DMS153 treated with DMSO at 0.1 percent for 48 hours (cell line): Measurements from ENCODE around the gene NXN.
"Not testable (repeated sequence)": the region's sequence is repeated elsewhere in the genome, so short reads cannot be mapped to it uniquely, and the experiment has no call there.

Experiments
- DNase-seq: peaks from one replicate; lab custom pipeline; 2025; ENCODE audit not compliant: unreplicated experiment; lab: John Stamatoyannopoulos, UW

Gene NXN

DNA sequence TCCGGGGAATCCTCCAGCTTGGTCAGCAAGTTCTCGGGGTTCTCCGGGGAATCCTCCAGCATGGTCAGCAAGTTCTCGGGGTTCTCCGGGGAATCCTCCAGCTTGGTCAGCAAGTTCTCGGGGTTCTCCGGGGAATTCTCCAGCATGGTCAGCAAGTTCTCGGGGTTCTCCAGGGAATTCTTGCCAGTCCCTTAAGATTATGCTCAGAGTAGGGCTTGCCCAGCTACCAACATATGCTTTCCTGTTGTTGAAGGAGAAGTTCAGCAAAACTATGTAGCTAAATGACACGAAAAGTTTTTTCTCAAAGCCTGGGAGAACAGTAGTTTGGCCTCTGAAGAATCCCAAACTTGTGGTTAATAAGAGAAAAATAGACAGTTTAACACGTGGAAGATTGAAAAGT lies 112.3 kb downstream of the NXN start:
- not testable (repeated sequence) for DNase-seq

DNA sequence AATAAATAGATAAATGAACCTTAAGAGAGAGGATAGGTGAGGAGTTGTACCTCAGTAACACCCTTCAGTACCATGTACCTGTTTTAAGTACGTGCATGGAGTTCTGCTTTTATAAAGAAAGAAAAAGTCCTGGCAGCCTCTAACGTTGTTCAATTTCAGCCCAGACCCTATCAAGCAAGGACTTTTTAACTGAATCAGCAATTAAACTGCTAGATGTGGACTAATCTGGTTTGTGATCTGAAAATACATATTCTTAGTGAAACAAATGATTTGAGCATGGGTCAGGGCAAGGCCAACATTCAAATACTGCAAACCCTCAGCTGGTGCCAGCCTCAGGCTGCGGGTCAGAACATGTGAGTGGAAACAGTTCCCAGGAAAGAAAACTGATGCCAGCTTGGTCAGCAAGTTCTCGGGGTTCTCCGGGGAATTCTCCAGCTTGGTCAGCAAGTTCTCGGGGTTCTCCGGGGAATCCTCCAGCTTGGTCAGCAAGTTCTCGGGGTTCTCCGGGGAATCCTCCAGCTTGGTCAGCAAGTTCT lies 112.9 kb downstream of the NXN start:
- no peak for DNase-seq

DNA sequence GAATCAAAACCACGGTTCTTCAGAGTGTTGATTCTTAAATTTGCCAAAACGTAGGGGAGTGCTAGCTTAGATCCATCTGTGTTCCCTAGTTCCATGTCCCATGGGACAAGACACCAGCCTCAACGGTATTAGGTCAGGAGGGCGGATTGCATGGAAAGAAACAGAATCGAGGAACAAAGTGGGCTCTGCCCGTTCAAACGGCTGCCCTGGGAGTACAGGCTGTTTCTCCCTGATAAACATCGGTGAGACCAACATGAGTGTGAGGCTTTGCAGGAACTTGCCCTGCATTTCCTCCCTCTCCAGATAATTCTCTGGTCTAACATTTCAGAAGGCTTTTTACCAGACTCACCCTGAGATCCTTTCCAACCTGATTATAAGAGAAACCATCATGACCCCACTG lies 115.3 kb downstream of the NXN start:
- no peak for DNase-seq

GRCh38 chr17:863880-864279 lies 115.7 kb downstream of the NXN start:
- no peak for DNase-seq

GRCh38 chr17:862582-862981 lies 117.0 kb downstream of the NXN start:
- no peak for DNase-seq

GRCh38 chr17:861364-861763 lies 118.2 kb downstream of the NXN start:
- DNase-seq, result no peak

DNA sequence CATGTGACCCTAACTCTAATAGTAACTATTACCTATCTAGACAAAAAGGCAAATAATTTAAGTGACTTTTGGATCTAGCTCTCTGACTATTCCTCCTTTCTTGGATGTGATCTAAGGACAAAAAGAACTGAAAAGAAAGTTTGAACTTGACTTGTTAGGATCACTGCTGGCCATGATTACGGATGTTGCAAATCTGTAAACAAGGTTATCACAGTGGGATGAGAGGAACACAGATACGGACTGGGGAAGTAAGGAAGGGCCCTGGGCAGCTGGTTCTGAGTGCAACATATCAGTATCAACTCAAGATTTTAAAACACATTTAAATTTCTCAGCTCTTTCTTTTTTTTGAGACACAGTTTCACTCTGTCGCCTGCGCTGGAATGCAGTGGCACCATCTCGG lies 118.8 kb downstream of the NXN start:
- DNase-seq, result no peak

DNA sequence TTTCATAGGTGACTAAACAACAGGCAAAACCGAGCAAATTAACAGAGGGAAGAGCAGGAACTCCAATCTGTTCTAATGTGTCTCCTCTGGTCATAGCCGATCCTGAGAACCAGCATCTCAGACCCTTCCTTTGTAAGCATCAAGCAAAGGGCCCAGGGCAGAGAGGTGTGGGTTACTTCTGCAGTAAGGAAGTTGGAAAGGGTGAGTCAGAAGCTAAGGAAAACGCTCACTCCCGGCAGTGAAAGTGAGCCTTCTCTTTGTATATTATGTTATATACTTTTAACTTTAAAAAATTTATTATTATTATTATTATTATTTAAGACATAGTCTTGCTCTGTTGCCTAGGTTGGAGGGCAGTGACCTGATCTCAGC lies 119.8 kb downstream of the NXN start:
- DNase-seq, result no peak

- DNase-seq, result no peak
These were observed 120.3 kb downstream of the NXN start for GRCh38 chr17:859061-859823.

GRCh38 chr17:856149-856548 lies 123.4 kb downstream of the NXN start:
- no peak for DNase-seq

DNA sequence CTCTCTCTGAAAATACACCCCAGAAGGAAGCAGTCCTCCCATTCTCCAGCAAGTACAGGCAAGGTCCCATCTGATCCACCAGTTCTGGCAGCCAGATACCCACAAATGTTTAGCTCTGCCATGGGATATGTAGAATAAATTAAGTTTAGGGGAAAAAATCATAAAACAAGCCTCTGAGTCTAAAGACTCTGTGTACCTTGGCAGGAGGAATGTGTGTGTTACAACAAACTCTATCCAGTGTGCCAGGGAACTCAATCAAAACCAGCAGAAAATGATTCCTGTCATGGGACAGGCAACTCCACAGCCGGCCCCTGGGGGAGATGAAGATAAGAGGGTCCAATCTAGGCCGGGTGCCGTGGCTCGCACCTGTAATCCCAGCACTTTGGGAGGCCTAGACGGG lies 124.0 kb downstream of the NXN start:
- DNase-seq, result no peak

DNA sequence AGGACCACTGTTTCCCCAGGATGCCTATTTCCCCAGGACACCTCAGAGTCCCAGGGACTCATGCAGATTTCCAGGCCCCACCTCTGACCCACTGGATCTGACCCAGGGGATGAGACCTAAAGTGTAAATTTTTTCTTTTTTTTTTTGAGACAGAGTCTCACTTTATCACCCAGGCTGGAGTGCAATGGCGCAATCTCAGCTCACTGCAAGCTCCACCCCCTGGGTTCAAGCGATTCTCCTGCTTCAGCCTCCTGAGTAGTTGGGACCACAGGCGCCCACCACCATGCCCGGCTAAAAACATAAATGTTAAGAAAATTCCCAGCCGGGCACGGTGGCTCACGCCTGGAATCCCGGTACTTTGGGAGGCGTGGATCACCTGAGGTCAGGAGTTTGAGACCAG lies 126.7 kb downstream of the NXN start:
- not testable (repeated sequence) for DNase-seq

DNA sequence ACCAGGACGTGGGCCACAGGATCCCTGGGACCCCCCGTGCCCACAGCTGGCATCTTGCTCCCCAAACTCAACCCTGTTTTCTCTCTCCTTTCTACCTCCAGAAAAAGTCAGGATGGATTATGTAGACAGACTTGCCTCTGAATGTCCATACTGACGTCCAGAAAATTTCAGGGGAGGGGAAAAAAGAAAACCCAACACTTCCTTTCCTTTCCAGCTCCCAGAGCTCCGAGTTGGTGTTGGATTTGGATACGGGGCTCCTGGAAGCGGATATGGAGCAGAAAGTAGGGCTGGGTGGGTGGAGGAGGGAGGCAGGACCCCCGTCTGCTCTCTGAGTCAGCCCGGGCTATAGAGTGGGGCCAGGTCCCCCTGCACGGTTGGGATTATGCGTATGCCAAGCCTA lies 127.2 kb downstream of the NXN start:
- no peak for DNase-seq

DNA sequence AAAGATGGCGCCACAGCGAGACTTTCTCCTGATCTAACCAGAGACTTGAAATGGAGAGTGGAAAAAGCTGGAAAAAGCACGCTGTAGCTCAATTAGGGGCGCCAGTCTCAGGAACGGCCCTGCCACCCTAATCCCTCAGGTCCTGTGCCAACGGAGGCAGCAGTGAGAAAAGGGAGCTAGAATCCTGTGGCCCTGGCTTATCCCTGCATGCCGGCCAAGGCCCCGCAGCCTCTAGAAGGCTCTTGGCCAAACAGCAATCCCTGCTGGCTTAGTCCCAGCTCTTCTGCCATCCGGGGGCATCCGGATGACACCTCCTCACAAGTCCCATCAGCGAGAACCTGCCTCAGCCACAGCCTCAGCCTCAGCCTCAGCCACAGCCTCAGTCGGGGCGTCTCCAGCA lies 127.7 kb downstream of the NXN start:
- no peak for DNase-seq

GRCh38 chr17:850851-851763 lies 128.5 kb downstream of the NXN start:
- no peak for DNase-seq

DNA sequence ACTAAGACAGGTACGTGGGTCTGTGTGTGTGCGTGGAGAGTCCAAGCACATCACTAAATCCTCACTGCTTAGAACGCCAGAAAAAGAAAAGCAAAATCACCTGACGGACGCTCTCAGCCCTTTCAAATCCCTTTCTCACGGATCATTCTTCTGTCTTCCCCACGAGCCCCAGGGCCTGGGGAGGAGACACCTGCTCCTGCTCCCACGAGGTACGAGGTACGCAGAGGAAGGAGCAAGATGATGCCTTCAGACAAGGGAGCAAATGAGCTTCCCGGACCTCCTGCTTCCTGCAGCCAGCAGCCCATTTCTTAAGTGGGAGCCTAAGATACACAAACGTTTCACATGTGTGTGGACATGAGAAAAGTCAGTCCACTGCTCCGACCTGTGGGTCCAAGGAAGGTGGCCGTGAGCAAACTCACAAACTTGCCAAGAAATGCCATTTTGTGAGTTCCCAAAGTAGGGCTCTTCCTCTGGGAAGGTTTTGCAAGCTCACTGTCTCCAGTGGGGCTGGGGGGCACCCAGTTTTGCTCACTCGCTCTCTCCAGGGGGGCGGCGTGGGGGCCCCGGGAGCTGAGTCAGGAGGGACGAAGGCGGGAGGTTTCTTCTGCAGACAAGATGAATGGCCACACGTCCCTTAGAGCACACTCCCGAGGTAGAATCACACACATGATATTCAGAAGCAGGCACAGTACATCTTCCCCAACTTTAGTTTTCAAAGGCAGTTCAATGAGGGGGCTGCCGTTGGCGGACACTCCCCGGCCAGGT lies 129.3 kb downstream of the NXN start:
- DNase-seq, result no peak

GRCh38 chr17:848402-848801 lies 131.2 kb downstream of the NXN start:
- no peak for DNase-seq

GRCh38 chr17:846901-847843 lies 132.4 kb downstream of the NXN start:
- DNase-seq, result no peak

GRCh38 chr17:841313-841712 lies 138.3 kb downstream of the NXN start:
- no peak for DNase-seq

DNA sequence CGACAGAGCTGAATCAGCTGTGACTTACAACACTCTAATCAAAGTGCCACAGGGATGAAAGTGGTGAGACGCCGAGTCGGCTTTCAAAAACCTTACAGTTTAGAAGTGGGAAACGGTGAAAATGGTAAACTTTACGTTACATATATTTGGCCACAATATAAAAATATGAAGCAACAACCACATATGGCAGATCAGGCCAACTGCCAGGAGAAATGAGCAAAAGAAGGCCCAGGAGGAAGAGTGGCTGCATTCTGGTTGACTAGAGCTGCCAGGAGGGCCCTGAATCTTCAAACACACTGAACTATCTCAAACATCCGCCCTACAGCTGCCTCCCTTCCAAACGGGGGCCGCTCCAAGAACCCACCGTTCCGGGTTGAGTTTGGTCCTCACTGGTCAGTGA lies 141.1 kb downstream of the NXN start:
- no peak for DNase-seq
